Activated CD4-positive, alpha-beta memory T cell treated with anti-CD3 and anti-CD28 coated beads for 36 hours (primary cell): ENCODE measurements around the gene FOXL2NB. TPM values are rescaled to one million over a fixed set of nuclear protein-coding genes. Genes with fewer than 3 reads are reported as not detected.

Experiments used
- CTCF ChIA-PET: fragments of 350-600 bp; sonication (Branson Sonifier 250); formaldehyde crosslinking; loops from one replicate; lab custom pipeline; 2021; ENCODE audit warnings: antibody characterized with exemption, inconsistent platforms; lab: Charles Lee
- POLR2A ChIA-PET: fragments of 350-600 bp; sonication (Branson Sonifier 250); formaldehyde crosslinking; loops from one replicate; lab custom pipeline; 2021; ENCODE audit warnings: antibody characterized with exemption; lab: Charles Lee
- DNase-seq: peaks from one replicate; pipeline ENCODE4 v3.0.0-alpha.2; 2020
- H3K27ac Mint-ChIP-seq: one replicate; pipeline ENCODE4 v1.8.0; 2021; ENCODE audit warnings: mixed read lengths
- H3K27me3 Mint-ChIP-seq: one replicate; pipeline ENCODE4 v1.8.0; 2021; ENCODE audit warnings: mixed read lengths
- H3K36me3 Mint-ChIP-seq: one replicate; pipeline ENCODE4 v1.8.0; 2021; ENCODE audit warnings: mixed read lengths
- H3K4me1 Mint-ChIP-seq: one replicate; pipeline ENCODE4 v1.8.0; 2021; ENCODE audit warnings: low read depth, mixed read lengths
- H3K4me3 Mint-ChIP-seq: one replicate; pipeline ENCODE4 v1.8.0; 2021; ENCODE audit warnings: mild to moderate bottlenecking, mixed read lengths
- H3K9me3 Mint-ChIP-seq: one replicate; pipeline ENCODE4 v1.8.0; 2021; ENCODE audit warnings: mixed read lengths
- intact Hi-C: fragments of 100-400 bp; cut with micrococcal nuclease; formaldehyde crosslinking; loops from one replicate; pipeline ENCODE4 v1.15.1; 2023
- total RNA-seq, 2 experiments: library from RNA; stranded (reverse); gene quantifications; one replicate each; pipeline ENCODE4 v1.2.3, GENCODE V29; 2021

FOXL2NB gene
- total RNA-seq, 2 experiments from 2014 or later, result not detected

DNA sequence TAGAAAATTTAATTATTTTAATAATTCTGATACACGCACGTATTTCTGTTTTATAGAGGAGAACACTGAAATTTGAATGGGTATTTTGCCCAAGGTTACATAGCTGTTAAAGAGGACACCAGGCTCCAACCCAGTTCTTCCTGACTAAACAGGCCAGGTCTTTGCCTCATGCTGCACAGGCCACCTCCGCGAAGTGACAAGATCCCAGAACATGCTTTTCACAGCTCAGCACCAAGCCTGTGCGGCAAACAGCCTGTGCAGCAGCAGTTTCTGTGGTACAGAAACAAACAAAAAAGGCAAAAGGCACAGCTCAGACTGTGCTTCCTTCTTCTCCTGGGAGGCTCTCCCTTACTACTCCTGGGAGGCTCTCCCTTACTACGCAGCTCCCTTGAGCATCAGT is 6.6 kb upstream of the FOXL2NB start:
- DNase-seq, result no peak
- intact Hi-C loops, result no loop called here
- H3K27ac Mint-ChIP-seq, result no peak overlapping the region
- ChIA-PET POLR2A (no interaction called here), CTCF (interaction anchor here (0.6 to 1.6 kb wide), 6 partner anchors 10 to 353 kb away, joined by 3 to 6 read pairs (median 3); partner anchors contain the start of gene CEP70)
- peaks cover 50% of the 10 kb centered on the region for H3K4me1 Mint-ChIP-seq
- no peaks in the 10 kb centered on the region for H3K36me3 Mint-ChIP-seq
- peaks cover 92% of the 10 kb centered on the region for H3K27me3 Mint-ChIP-seq
- H3K4me3 Mint-ChIP-seq, result no peak overlapping the region
- H3K9me3 Mint-ChIP-seq, result no peaks in the 10 kb centered on the region

DNA sequence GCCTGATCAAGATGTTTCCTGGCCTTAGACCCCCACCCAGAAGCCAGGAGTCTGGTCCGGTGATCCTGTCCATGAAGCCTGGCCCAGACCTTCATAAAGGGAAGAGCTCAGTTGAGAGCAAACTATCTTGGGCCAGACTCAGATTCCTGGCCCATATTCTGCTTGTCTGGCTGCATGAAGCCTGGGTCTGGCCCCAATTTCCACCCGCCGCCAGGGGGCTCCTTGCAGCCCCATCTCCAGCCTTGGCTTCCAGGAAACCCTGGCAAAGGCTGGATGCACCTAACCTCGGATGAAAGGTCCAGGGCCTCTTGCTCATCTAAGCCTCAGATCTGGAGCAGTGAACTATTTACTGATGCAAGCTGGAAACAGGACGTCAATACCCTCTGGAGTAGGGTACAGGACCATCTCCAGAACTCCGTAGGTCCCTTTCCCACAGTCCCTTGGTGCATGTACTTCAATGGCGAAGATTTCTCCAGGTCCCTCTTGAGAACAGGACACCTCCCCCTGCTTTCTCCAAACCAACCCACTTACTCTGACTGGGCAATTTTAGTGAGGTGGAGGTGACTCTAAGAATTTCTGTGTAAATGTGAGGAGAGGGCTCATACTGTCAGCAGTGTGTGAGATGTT is 5.6 kb upstream of the FOXL2NB start:
- peak; percentile 52 for DNase-seq
- Mint-ChIP-seq H3K4me1 (peaks cover 46% of the 10 kb centered on the region), H3K36me3 (no peaks in the 10 kb centered on the region), H3K27ac (no peak overlapping the region), H3K27me3 (peaks cover 85% of the 10 kb centered on the region), H3K4me3 (no peak overlapping the region), H3K9me3 (no peaks in the 10 kb centered on the region)
- CTCF ChIA-PET, result interaction anchor here (0.9 to 1.6 kb wide), 6 partner anchors 9 to 448 kb away, joined by 3 to 6 read pairs (median 4); partner anchors contain the start of gene COPB2
- intact Hi-C loops, result no loop called here
- POLR2A ChIA-PET, result no interaction called here

DNA sequence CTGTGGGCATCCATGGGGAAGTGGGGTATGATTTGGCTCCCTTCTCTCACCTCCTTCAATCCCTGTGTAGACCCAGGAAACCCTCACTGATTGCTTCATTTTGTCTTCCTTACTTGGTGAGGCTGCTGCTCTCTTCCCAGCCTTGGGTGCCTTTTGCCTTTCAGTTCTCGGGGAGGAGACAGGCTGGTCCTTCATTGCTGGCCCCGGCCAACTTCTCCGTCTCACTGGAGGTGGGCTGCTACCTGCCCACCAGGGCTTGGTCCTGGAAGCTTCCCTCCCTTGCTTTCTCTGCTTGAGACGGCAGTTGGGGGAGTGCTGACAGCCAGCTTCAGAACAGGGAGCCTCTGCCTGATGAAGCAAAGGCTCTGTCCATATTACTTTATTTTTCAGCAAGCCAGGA is 4.7 kb upstream of the FOXL2NB start:
- Mint-ChIP-seq H3K4me3 (no peak overlapping the region), H3K4me1 (peaks cover 41% of the 10 kb centered on the region), H3K36me3 (no peaks in the 10 kb centered on the region), H3K9me3 (no peaks in the 10 kb centered on the region), H3K27me3 (peaks cover 82% of the 10 kb centered on the region), H3K27ac (no peak overlapping the region)
- intact Hi-C loops, result no loop called here
- no peak for DNase-seq
- ChIA-PET CTCF (interaction anchor here (1.0 to 1.2 kb wide), 2 partner anchors 10 to 19 kb away, joined by 4 read pairs; no protein-coding TSS in a partner anchor), POLR2A (no interaction called here)

DNA sequence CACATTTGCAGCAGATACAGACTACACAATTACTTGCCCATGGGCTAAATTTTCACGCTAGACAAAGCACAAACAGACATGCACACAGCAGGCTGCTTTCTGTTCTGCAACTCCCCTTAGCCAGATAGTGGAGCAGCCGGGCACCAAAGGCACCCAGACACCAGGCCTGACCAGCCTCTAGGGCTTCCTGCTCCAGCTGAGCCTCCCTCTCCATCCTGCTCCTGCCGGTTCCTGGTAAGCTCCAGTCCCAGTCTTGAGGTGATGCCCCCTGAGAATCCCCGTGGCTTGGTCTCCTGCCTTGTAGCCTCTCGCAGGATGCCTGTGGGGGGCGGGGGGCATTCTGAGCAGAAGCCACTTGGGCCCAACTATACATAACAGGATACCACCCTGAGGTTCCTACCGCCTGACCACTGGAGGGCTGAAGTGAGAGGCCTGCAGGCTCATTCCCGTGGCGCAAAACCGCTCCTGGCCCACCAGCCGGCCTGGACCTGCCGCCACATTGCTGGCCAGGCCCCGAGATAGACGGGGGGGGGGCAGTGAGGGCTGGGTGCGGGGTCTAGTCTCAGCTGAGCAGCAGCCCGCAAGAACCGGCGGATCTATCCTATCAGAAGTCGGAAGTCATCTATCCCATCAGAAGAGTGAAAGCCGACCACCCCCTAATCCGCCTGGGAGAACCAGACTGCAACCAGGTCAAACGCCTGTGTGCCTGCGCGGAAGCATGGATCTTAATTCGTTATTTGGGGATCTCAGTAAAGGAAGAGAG is 4.0 kb upstream of the FOXL2NB start:
- H3K27me3 Mint-ChIP-seq, result peaks cover 82% of the 10 kb centered on the region
- no peak for DNase-seq
- CTCF ChIA-PET, result no interaction called here
- H3K9me3 Mint-ChIP-seq, result no peaks in the 10 kb centered on the region
- intact Hi-C loops, result no loop called here
- no peak overlapping the region for H3K4me3 Mint-ChIP-seq
- POLR2A ChIA-PET, result no interaction called here
- no peak overlapping the region for H3K27ac Mint-ChIP-seq
- H3K36me3 Mint-ChIP-seq, result no peaks in the 10 kb centered on the region
- peaks cover 40% of the 10 kb centered on the region for H3K4me1 Mint-ChIP-seq

DNA sequence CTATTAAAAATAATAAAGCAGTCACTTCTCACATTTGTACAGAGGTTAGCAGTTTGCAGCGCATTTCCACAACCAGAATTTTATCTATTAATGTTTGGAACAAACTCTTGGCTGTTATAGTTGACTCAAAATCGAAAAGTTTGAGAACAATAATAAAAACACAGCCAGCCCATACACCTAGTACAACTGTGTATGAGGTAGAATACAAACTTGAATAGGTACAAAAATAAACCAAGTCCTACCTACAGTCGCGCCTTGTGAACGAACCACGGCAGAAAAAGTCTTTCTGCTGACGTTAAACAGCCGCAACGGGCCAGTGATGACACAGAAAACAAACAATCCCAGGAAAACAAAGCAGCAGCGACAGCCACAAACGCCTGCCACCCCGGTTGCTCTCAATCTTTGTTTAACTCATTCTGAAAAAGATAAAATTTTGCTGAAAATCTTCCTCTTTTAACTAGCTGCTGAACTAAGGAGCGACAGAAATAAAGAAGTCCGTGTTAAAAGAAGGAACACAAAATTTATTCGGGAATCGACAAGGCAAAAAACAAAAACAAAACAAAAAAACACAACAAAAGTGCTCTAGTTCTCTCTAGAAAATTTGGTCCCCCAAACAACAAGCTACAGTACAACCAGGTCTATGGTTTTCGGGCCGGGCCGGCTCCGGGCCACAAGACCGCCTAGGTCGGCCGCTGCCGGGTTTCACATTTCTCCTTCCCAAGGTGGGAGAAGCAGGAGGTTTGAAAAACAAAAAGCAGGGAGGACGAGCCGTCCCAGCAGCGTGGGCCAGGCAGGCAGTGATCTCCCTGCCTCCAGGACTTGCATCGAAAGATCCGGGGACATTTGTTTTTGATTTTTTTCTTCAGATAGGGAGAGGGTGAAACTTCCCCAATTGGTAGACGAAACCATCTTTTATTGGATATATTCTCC is 3.0 kb upstream of the FOXL2NB start:
- POLR2A ChIA-PET, result no interaction called here

DNA sequence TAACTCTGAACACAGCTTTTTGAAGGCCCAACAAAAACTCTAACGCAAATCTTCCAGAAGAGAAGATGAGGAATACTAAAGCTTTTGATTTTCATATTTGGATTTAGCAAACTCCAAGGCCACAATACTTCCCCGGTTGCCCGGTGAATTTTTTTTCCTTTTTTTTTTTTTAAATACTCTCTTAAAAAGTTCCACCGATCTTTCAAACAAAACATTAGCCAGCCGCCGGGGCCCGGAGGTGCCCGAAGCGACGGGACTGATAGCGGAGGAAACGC is 2.4 kb upstream of the FOXL2NB start:
- peak overlapping the region; percentile 29 for H3K4me3 Mint-ChIP-seq
- CTCF ChIA-PET, result interaction anchor here (1.3 to 1.6 kb wide), 3 partner anchors 8 to 29 kb away, joined by 3 to 10 read pairs (median 4); no protein-coding TSS in a partner anchor
- peaks cover 33% of the 10 kb centered on the region for H3K4me1 Mint-ChIP-seq
- H3K36me3 Mint-ChIP-seq, result no peaks in the 10 kb centered on the region
- no peak overlapping the region for H3K27ac Mint-ChIP-seq
- H3K9me3 Mint-ChIP-seq, result no peaks in the 10 kb centered on the region
- intact Hi-C loops, result no loop called here
- peaks cover 83% of the 10 kb centered on the region for H3K27me3 Mint-ChIP-seq
- no peak for DNase-seq
- POLR2A ChIA-PET, result no interaction called here

More for the DNA sequence above, 3.0 kb upstream of the FOXL2NB start:
- CTCF ChIA-PET, result interaction anchor here (1.3 to 1.6 kb wide), 3 partner anchors 8 to 29 kb away, joined by 3 to 10 read pairs (median 4); no protein-coding TSS in a partner anchor
- Mint-ChIP-seq H3K9me3 (no peaks in the 10 kb centered on the region), H3K4me3 (peak overlapping the region; percentile 29), H3K4me1 (peaks cover 32% of the 10 kb centered on the region), H3K36me3 (no peaks in the 10 kb centered on the region), H3K27me3 (peaks cover 83% of the 10 kb centered on the region), H3K27ac (no peak overlapping the region)
- no peak for DNase-seq
- intact Hi-C loops, result no loop called here

DNA sequence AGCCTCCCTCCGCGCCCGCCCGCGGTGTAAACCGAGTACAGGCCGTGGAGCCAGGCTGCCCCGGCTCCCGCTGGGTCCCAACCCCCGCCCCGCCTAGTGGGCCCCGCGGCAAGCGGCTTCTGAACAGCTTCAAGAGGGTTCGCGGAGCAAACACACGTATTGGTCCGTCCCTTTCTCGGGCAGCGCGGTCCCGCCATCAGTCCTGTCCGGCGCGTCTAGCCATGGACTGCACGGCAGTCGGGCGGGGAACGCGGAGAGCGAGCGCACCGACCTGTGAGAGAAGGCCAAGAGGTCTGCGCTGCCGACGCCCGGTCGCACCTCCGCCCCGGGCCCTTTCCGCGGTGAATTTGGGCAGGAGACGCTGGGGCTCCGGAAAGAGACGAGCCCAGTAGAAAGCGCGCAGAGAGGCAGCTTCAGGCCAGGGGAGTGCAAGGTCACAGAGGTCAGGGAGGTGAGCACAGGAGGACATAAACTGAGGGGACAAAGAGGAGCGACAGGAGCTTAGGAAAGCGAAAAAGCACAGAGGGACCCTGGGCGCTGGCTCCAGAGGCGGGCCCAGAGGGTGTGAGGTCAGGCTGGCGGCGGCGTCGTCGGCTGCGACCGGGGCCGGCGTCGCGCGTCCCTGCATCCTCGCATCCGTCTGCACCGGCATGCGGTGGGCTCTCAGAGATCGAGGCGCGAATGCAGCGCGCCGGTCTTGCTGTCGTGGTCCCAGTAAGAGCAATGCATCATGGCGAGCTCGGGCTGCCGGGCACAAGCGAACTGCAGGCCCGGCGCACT is 1.9 kb upstream of the FOXL2NB start:
- Mint-ChIP-seq H3K27ac (peak overlapping the region; percentile 49), H3K4me3 (peak overlapping the region; percentile 73), H3K4me1 (peaks cover 34% of the 10 kb centered on the region), H3K9me3 (no peaks in the 10 kb centered on the region), H3K36me3 (no peaks in the 10 kb centered on the region), H3K27me3 (peaks cover 79% of the 10 kb centered on the region)
- intact Hi-C loops, result loop anchor here (5.0 kb wide), 2 partner anchors 167 to 1178 kb away; no protein-coding TSS in a partner anchor
- POLR2A ChIA-PET, result no interaction called here
- DNase-seq, result peak; percentile 38
- CTCF ChIA-PET, result interaction anchor here (1.3 to 3.8 kb wide), 4 partner anchors 9 to 30 kb away, joined by 3 to 23 read pairs (median 7); no protein-coding TSS in a partner anchor

DNA sequence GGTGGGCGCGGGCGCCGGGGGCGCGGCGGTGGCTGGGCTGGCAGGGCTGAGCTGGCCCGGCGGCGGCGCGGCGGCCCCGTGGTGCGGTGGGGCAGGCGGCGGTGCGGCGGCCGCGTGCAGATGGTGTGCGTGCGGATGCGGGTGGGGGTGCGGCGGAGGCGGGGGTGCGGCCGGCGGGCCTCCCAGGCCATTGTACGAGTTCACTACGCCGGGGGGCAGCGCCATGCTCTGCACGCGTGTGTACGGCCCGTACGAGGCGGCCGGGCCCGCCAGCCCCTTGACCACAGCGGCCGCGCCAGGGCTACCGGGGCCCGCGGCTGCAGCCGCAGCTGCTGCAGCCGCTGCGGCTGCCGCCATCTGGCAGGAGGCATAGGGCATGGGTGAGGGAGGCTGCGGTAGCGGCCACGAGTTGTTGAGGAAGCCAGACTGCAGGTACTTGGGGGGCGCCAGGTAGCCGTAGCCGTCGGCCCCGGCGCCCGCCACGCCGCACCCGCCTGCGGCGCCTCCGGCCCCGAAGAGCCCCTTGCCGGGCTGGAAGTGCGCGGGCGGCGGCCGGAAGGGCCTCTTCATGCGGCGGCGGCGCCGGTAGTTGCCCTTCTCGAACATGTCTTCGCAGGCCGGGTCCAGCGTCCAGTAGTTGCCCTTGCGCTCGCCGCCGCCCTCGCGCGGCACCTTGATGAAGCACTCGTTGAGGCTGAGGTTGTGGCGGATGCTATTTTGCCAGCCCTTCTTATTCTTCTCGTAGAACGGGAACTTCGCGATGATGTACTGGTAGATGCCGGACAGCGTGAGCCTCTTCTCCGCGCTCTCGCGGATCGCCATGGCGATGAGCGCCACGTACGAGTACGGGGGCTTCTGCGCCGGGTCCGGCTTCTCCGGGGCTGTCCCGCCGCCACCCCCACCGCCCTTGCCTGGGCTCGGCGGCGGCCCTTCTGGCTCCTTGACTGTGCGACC is 1.0 kb upstream of the FOXL2NB start:
- Mint-ChIP-seq H3K36me3 (no peaks in the 10 kb centered on the region), H3K27me3 (peaks cover 79% of the 10 kb centered on the region), H3K27ac (no peak overlapping the region), H3K9me3 (no peaks in the 10 kb centered on the region), H3K4me3 (peak overlapping the region; percentile 16), H3K4me1 (peaks cover 40% of the 10 kb centered on the region)
- intact Hi-C loops, result loop anchor here (1.0 to 5.0 kb wide), 3 partner anchors 10 to 1179 kb away; no protein-coding TSS in a partner anchor
- ChIA-PET CTCF (interaction anchor here (1.0 to 3.8 kb wide), 3 partner anchors 10 to 31 kb away, joined by 3 to 23 read pairs (median 3); no protein-coding TSS in a partner anchor), POLR2A (no interaction called here)
- DNase-seq, result peak; percentile 46

DNA sequence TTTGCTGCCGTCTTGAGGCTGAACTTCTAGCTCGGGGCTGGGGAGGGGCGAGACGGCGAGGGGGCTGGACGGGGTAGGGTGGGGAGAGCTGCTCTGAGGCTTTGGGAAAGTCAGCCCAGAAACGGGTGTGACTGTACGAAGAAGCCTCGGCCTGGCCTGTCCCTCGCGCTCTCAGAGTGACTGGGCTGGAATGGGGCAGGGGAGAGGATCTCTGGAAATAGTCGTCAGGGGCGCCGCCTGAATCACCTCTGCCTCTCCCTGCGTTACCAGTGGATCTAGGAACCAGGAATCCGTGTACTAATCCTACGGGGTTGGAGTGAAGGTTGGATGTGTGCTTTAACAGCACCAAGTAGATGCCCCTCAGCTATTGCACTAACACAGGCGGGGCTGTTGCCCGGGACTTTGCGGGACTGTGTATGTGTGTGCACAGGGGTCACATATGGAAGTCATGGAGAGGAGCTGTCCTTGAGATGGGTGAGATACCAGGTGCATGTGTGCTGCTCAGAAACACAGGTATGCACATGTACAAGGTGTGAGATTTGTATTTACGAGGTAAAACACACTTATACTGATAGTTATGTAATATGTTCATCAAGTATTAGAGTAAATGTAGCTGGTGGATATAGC is 591 bp downstream of the FOXL2NB start:
- ChIA-PET POLR2A (interaction anchor here (0.6 kb wide), 1 partner anchor 255 kb away, joined by 3 read pairs; no protein-coding TSS in a partner anchor), CTCF (interaction anchor here (0.6 to 3.8 kb wide), 4 partner anchors 9 to 764 kb away, joined by 3 to 23 read pairs (median 4); no protein-coding TSS in a partner anchor)
- Mint-ChIP-seq H3K27me3 (peaks cover 68% of the 10 kb centered on the region), H3K36me3 (no peaks in the 10 kb centered on the region), H3K4me1 (peaks cover 40% of the 10 kb centered on the region), H3K27ac (no peak overlapping the region), H3K9me3 (no peaks in the 10 kb centered on the region), H3K4me3 (peak overlapping the region; percentile 60)
- no peak for DNase-seq
- intact Hi-C loops, result loop anchor here (5.0 kb wide), 2 partner anchors 165 to 1180 kb away; no protein-coding TSS in a partner anchor
